GM12878 (cell line): ENCODE measurements around the gene ZNF792. TPM values are rescaled to one million over a fixed set of nuclear protein-coding genes. Genes with fewer than 3 reads are reported as not detected.

Source experiments
- CBX5 ChIP-seq: sonication (generic); IDR thresholded peaks from 2 replicates; pipeline ENCODE4 v1.6.1; 2016; ENCODE audit warnings: low read depth, moderate library complexity, mild to moderate bottlenecking, inconsistent platforms
- E4F1 ChIP-seq: fragments of 450-650 bp; IDR thresholded peaks from 2 replicates; pipeline ENCODE4 v1.6.1; 2018; ENCODE audit warnings: borderline replicate concordance, mild to moderate bottlenecking; ENCODE audit not compliant: partially characterized antibody
- ELK1 ChIP-seq: IDR thresholded peaks from 2 replicates; pipeline ENCODE4 v1.6.1; 2012; ENCODE audit warnings: low read depth, low read length, improper control_type of control experiment
- FOS ChIP-seq: IDR thresholded peaks from 3 replicates; pipeline ENCODE4 v1.6.1; 2011; ENCODE audit warnings: borderline replicate concordance; ENCODE audit not compliant: insufficient read length; ENCODE audit errors: extremely low read depth
- FOXK2 ChIP-seq: fragments of 450-650 bp; IDR thresholded peaks from 2 replicates; pipeline ENCODE4 v1.6.1; 2017; ENCODE audit warnings: mild to moderate bottlenecking, moderate library complexity
- GABPA ChIP-seq: IDR thresholded peaks from 2 replicates; pipeline ENCODE4 v1.6.1; 2014; ENCODE audit warnings: antibody characterized with exemption, low read depth, mild to moderate bottlenecking, inconsistent platforms
- HDGF ChIP-seq: fragments of 450-650 bp; IDR thresholded peaks from 2 replicates; pipeline ENCODE4 v1.6.1; 2016; ENCODE audit warnings: antibody characterized with exemption
- IRF3 ChIP-seq: fragments of 450-650 bp; IDR thresholded peaks from 2 replicates; pipeline ENCODE4 v1.6.1; 2014; ENCODE audit warnings: mild to moderate bottlenecking
- IRF5 ChIP-seq: fragments of 450-650 bp; IDR thresholded peaks from 2 replicates; pipeline ENCODE4 v1.6.1; 2017; ENCODE audit warnings: borderline replicate concordance
- KLF5 ChIP-seq: fragments of 450-650 bp; IDR thresholded peaks from 2 replicates; pipeline ENCODE4 v1.6.1; 2014; ENCODE audit warnings: mild to moderate bottlenecking; ENCODE audit not compliant: partially characterized antibody
- NBN ChIP-seq: fragments of 450-650 bp; IDR thresholded peaks from 2 replicates; pipeline ENCODE4 v1.6.1; 2016
- NFYB ChIP-seq: IDR thresholded peaks from 2 replicates; pipeline ENCODE4 v1.6.1; 2011; ENCODE audit warnings: low read depth, mild to moderate bottlenecking, low read length, improper control_type of control experiment, moderate library complexity; ENCODE audit not compliant: insufficient read depth
- PBX3 ChIP-seq: IDR thresholded peaks from 2 replicates; pipeline ENCODE4 v1.6.1; 2011; ENCODE audit warnings: mild to moderate bottlenecking, low read depth, low read length, moderate library complexity; ENCODE audit not compliant: insufficient replicate concordance
- POLR2AphosphoS5 ChIP-seq: IDR thresholded peaks from 2 replicates; pipeline ENCODE4 v1.6.1; 2011; ENCODE audit warnings: mild to moderate bottlenecking, low read length, inconsistent platforms
- RAD21 ChIP-seq: IDR thresholded peaks from 2 replicates; pipeline ENCODE4 v1.6.1; 2011; ENCODE audit warnings: mild to moderate bottlenecking, low read depth, low read length, moderate library complexity; ENCODE audit not compliant: insufficient read depth
- RELB ChIP-seq: fragments of 450-650 bp; IDR thresholded peaks from 2 replicates; pipeline ENCODE4 v1.6.1; 2017; ENCODE audit warnings: low read depth, mild to moderate bottlenecking, moderate library complexity
- SMAD5 ChIP-seq: IDR thresholded peaks from 2 replicates; pipeline ENCODE4 v1.6.1; 2016; ENCODE audit warnings: antibody characterized with exemption, low read depth
- SUZ12 ChIP-seq: fragments of 200-600 bp; sonication (generic); IDR thresholded peaks from one replicate; pipeline ENCODE4 v1.6.1; 2018; ENCODE audit warnings: antibody characterized with exemption, mild to moderate bottlenecking; ENCODE audit not compliant: unreplicated experiment
- TARDBP ChIP-seq: IDR thresholded peaks from 2 replicates; pipeline ENCODE4 v1.6.1; 2016; ENCODE audit warnings: borderline replicate concordance
- USF2 ChIP-seq: IDR thresholded peaks from 2 replicates; pipeline ENCODE4 v1.6.1; 2011; ENCODE audit warnings: low read depth, low read length, improper control_type of control experiment, borderline replicate concordance
- polyA plus RNA-seq, 11 experiments: library from polyadenylated mRNA; depleted of rRNA in 4 of 11; unstranded in 6 of 11; stranded (reverse) in 5 of 11; fragments of >200 nt; fragmentation: Nextera tagmentation in 4 of 11; fragmentation: Illumina TruSeq in 1 of 11; extraction: Ambion mirVana in 4 of 11; extraction: Trizol in 1 of 11; gene quantifications; 1 replicate in 1 of 11; 2 replicates in 10 of 11; pipeline versions ENCODE4 v1.2.1 to v1.2.3, GENCODE V29; 2011 to 2016; ENCODE audit warnings: inconsistent platforms in 2 of 11, missing spikeins in 2 of 11, low read depth in 1 of 11
- total RNA-seq, 4 experiments: library from RNA; depleted of rRNA in 3 of 4; stranded (reverse); fragments of >200 nt in 3 of 4; fragmentation: Illumina TruSeq in 1 of 4; extraction: Trizol in 1 of 4; gene quantifications; 2 replicates each; pipeline versions ENCODE4 v1.2.1 to v1.2.3, GENCODE V29; 2013 to 2021

ZNF792 gene
- total and polyA plus RNA-seq, 10 of the 15 experiments (the other 5 are each of a cell fraction or from before 2014, with no cell fraction given): 0.53 to 4.8 (median 1.3) TPM

GRCh38 chr19:34990578-34991192 is 26.7 kb upstream of the ZNF792 start (continued):
- no peak for TF ChIP-seq ELK1
- TF ChIP-seq NBN: peak; percentile 54; the same call in 1 of the 2 replicates
- no peak for TF ChIP-seq CBX5
- TF ChIP-seq PBX3: no peak
- TF ChIP-seq E4F1: no peak
- no peak for TF ChIP-seq USF2
- TF ChIP-seq POLR2AphosphoS5: no peak
- TF ChIP-seq SUZ12: no peak
- TF ChIP-seq KLF5: peak; percentile 74
- TF ChIP-seq IRF3: no peak
- TF ChIP-seq HDGF: no peak
- TF ChIP-seq SMAD5: no peak
- no peak for TF ChIP-seq RAD21
- TF ChIP-seq GABPA: no peak
- TF ChIP-seq TARDBP: no peak
- peak; percentile 97 for TF ChIP-seq RELB
- TF ChIP-seq FOXK2: no peak
- no peak for TF ChIP-seq NFYB
- no peak for TF ChIP-seq FOS
- no peak for TF ChIP-seq IRF5
